MM.1S (cell line): ENCODE measurements around the gene HORMAD1.

Source experiments
- EZH2 ChIP-seq: fragments of 300-600 bp; sonication (generic); optimal IDR thresholded peaks from 2 replicates; pipeline ENCODE3; 2017; ENCODE audit warnings: low read depth, mild to moderate bottlenecking, antibody characterized with exemption, low read length, mixed read lengths
- EZH2phosphoT487 ChIP-seq: fragments of 300-600 bp; sonication (generic); IDR thresholded peaks from 2 replicates; pipeline ENCODE4 v1.6.1; 2018; ENCODE audit warnings: antibody characterized with exemption, low read length
- TF ChIP-seq, protein P1 (sequence below): fragments of 300-600 bp; sonication (generic); IDR thresholded peaks from 2 replicates; pipeline ENCODE4 v1.5.1; 2016; ENCODE audit warnings: antibody characterized with exemption, low read length, mixed read lengths

DNA sequence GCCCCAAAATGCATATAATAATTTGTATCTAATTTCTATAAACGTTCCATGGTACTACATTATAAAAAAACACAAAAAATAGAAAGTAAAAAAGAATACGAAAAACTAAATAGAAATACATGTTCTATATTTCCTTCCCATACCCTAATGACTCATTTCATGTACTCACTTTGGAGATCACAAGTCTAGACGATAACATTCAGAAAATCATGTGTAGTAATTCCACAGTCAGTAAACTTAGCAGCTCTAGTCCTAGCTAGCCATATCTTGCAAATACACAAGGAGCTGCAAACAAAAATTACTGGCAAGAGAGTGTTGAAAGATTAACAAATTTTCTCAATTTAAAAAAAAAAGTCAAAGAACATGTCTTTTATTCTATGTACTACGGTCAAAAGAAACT lies 25.1 kb downstream of the HORMAD1 start:
- TF ChIP-seq, protein P1, sequence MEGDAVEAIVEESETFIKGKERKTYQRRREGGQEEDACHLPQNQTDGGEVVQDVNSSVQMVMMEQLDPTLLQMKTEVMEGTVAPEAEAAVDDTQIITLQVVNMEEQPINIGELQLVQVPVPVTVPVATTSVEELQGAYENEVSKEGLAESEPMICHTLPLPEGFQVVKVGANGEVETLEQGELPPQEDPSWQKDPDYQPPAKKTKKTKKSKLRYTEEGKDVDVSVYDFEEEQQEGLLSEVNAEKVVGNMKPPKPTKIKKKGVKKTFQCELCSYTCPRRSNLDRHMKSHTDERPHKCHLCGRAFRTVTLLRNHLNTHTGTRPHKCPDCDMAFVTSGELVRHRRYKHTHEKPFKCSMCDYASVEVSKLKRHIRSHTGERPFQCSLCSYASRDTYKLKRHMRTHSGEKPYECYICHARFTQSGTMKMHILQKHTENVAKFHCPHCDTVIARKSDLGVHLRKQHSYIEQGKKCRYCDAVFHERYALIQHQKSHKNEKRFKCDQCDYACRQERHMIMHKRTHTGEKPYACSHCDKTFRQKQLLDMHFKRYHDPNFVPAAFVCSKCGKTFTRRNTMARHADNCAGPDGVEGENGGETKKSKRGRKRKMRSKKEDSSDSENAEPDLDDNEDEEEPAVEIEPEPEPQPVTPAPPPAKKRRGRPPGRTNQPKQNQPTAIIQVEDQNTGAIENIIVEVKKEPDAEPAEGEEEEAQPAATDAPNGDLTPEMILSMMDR, result no peak
- no peak for TF ChIP-seq EZH2
- no peak for TF ChIP-seq EZH2phosphoT487
